NCI-H146 (cell line): ENCODE data around the gene F7.
A peak's percentile ranks its signal among the peaks of the same experiment; 100 is the strongest.

Experiments
- DNase-seq: peaks from one replicate; lab custom pipeline; 2025; lab: John Stamatoyannopoulos, UW

Gene F7

DNA sequence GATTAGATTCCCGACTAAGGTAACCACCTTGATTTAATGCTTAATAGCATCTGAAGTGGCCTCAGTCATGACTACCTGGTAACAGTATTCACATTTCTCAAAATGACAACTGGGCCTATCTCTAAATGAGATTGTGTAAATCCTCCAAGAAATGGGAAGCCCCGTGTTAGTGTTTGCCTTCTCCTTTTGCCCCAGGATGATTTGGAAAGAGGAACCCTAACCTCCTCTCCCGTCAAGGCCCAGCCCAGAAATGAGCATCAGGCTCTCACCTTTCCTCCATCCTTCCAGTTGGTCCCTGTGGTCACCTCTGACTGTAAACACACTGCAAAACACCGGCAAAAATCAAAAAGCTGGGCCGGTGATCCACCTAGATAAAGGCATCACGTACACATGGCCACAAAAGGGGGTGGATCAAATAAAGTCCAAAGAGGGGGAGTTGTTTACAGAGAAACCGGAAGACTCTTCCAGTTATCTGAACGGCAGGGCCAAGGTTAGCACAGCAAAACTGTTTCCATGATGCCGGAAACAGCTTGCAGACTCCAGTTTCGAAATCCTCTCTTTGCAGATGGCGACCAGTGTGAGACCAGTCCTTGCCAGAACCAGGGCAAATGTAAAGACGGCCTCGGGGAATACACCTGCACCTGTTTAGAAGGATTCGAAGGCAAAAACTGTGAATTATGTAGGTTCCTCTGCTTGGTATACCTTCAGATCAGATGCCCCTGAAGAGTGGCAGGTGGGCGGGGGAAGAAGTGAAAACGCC is 33.4 kb downstream of the F7 start:
- DNase-seq: peak; percentile 64

DNA sequence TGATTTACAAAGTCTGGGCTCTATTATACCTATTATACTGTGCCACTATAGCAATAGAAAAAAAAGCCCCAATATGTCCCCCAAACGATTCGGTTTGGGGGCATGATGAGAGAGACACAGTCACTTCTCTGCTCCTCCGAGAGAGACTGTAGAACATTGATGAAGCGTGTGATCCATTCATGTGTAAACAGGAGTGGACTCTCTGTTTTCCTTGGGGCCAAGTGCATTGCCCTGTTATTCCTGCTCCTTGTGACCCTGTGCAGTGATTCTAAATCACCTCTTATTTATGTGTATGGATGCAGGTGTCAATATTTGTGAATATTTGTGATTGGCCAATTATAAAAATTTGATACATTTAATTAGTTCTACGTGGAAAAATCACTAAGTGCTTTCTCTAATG is 34.0 kb downstream of the F7 start:
- peak; percentile 27 for DNase-seq

GRCh38 chr13:113140677-113141600 is 35.3 kb downstream of the F7 start:
- no peak for DNase-seq

DNA sequence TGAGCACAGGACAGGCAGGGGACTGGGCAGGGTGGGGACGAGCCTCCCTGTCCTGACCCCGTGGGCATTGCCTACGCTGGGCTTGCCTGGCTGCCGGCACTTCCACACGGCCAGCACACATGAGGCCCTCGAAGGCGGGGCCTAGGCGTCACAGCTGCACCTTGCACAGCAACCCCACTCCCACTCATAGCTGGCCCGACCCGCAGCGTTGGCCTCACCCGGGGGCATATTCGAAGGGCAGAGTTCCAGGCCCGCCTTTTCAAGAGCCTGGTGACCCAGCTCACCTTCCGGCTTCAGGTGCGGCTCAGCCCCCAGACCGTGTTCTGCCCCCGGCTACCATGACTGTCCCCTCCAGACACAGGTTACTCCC is 36.0 kb downstream of the F7 start:
- DNase-seq: no peak

DNA sequence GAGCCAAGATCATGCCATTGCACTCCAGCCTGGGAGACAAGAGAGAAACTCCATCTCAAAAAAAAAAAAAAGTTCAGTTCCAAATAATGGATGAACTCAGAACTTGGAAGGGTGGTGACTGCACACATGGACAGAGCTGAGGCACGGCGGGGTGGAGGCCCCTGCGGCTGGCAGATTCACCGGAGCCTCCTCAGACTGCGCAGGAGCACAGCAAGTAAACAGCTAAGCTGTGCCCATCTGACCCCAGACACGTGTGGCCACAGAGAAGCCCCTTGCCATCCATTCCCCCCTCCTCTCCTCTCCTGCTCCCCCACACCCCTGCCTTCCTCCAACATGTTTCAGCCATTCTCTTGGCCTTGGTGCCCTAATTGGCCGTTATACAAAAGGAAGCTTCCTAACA is 37.3 kb downstream of the F7 start:
- DNase-seq: no peak

- no peak for DNase-seq
Measured at GRCh38 chr13:113143466-113144254, 38.1 kb downstream of the F7 start.

- no peak for DNase-seq
Measured at GRCh38 chr13:113144255-113144629, 38.7 kb downstream of the F7 start.

DNA sequence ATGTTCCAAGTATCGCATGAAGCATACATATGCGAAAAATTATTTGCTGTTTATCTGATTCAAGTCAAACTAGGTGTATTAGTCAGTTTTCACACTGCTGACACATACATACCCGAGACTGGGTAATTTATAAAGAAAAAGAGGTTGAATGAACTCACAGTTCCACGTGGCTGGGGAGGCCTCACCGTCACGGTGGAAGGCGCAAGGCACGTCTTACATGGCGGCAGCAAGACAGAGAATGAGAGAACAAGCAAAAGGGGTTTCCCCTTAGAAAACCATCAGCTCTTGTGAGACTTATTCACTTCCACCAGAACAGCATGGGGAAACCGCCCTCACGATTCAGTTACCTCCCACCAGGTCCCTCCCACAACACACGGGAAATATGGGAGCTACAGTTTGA is 39.9 kb downstream of the F7 start:
- DNase-seq: no peak

GRCh38 chr13:113145911-113146598 is 40.5 kb downstream of the F7 start:
- no peak for DNase-seq

DNA sequence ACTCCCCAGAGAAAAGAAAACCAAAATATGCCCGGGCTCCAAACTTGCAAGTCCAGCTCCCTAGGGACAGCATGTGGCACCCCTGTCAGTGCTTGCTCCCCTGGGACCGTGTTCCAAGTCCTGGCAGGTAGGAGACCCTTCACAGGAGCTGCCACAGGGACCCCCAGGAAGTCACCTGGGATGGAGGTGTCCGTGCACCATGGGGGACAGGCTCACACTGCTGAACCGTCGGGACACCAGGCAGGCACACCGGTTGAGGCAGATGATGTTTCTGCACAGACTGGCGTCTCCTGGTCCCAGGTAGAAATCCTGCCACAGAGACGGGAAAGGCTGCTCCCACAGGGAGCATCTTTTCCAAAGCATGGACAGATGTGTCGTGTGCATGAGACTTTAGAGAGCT is 41.2 kb downstream of the F7 start:
- no peak for DNase-seq

DNA sequence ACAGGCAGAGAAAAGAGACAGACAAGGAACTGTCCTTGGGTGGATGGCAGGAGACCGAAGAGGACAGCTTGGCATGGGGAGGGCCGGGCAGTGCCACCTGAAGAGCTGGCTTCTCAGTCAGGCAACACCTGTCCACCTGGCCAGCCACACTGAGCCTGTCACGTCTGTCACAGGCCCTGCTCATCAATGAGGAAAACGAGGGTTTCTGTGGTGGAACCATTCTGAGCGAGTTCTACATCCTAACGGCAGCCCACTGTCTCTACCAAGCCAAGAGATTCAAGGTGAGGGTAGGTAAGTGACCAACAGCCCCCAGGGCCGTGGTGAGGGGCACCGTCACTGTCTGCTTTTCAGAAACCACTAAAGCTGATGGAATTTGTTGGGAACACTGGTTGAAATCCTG is 41.6 kb downstream of the F7 start:
- no peak for DNase-seq

GRCh38 chr13:113148407-113148806 is 42.8 kb downstream of the F7 start:
- no peak for DNase-seq

DNA sequence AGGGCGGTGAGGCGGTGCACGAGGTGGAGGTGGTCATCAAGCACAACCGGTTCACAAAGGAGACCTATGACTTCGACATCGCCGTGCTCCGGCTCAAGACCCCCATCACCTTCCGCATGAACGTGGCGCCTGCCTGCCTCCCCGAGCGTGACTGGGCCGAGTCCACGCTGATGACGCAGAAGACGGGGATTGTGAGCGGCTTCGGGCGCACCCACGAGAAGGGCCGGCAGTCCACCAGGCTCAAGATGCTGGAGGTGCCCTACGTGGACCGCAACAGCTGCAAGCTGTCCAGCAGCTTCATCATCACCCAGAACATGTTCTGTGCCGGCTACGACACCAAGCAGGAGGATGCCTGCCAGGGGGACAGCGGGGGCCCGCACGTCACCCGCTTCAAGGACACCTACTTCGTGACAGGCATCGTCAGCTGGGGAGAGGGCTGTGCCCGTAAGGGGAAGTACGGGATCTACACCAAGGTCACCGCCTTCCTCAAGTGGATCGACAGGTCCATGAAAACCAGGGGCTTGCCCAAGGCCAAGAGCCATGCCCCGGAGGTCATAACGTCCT is 43.4 kb downstream of the F7 start:
- no peak for DNase-seq

DNA sequence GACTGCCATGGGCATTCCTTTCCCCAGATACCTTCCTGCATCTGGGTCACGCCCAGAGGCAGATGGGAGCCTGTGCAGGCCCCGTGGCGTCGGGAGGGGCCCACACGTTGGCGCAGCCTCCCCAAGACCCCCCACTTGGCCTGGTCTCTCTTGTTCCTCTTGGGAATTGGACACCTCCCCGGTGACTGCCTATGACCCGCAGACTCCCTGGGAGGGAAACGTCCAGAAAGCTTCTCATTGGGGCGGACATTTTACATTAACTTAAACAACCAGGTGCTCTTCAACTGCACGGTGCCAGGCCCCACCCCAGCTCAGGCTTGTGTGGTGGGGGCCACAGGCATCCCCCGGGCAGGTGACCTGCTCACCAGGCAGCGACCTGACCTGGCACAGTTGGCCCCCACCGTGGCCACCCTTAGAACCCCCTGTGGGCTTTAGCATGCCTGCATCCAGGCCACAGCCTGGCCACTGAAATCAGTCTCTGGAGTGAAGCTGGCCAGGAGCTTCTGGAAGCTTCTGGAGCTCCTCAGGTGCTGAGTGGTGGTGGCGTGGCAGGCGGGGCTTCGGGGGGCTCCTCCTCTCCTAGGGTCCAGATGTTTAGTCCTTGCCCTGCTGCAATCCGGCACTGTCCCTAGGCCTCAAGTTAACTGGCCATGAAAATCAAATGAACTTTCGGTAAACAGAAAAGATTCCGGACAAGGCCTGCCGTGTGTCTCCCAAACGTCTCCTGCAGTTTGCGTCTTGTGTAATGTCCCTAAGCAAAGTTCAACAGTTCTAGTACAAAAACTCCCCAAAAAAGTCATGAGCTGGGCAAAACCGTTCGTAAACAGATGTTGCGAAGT is 44.3 kb downstream of the F7 start:
- DNase-seq: no peak

- no peak for DNase-seq
Measured at GRCh38 chr13:113150550-113151365, 45.2 kb downstream of the F7 start.

DNA sequence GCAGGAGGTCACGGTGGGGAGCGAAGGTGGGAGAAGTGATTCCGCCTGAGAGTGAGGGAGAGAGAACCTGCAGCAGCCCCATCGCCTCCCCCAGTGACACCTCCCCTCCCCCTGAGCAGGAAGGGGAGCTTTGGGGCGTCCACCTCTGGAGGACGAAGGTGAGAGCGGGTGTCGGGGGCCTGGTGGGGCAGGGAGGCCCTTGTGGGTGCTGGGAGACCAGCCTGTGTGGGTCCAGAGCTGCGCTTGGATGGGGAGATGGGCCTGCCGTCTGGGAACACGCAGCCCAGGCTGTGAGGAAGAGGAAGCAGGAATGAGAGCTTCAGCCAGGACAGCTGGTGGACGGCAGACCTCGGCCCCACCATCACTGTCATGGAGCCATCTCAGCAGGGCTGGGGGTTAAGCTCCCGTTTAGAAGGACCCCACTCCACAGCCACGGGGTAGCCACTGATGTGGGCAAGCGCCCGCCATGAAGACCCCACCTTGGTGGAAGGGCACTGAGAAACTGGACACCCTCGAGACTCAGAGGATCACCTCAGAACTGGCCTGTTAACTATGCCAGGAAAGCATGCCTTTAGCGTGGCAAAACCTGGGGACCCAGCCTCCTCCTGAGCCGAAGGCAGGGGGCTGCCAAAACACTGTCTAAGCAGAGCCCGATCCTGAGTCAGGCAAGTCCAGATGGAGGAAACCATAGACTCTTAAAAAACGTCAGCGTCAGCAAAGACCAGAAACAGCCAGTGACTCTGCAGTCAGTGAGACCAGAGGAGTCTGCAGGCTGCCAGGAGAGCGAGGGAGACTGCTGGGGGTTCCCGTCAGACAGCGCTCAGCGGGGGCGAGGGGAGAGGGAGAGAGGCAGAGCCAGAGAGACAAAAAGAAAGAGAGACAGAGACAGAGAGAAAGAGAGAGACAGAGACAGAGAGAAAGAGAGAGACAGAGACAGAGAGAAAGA is 46.4 kb downstream of the F7 start:
- DNase-seq: peak; percentile 15

DNA sequence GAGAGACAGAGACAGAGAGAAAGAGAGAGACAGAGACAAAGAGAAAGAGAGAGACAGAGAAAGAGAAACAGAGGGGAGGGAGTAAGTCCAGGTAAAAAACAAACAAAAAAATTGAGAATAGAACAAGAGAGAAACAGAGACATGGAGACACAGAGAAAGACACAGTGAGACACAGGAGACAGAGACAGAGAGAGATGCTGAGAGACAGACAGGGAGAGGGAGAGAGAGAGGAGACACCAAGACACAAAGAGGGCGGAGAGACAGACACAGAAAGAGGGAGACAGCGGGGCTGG is 47.0 kb downstream of the F7 start:
- no peak for DNase-seq

DNA sequence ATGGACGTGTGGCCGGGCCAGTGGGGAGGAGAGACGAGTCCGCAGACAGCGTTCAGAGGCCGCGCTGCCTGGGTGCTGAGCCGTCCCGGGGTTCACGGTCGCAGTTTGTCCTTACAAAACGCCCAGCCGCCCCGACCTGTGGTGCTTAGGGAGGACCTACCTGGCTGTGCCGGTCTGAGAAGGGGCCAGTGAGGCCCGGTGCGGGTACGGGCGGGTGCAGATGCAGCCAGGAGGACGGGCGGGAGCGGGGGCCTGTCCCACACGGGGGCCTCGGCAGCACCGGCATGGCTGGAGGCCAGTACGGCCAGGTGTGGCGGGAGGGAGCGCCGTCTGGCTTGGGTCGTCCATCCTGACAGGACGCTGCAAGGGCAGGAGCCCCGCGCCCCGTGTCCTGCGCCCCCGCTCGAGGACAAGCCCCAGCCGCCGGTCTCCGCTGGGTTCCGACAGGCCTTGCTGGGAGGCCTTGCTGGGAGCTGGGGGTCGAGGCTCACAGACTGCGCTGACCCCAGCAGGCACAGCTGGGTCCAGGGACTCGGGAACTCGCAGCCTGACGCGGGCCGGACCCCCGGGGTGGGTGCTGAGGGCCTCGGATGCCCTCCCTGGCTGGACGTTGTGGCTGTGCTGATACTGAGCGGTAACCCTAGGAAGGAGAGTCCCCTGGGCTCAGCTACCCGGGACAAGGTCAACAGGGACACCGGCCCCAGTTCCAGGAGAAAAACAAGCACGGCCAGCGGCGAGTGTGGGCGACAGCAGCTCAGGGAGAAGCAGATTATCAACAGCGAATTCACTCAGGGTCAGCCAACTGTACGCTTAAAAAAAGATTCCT is 47.6 kb downstream of the F7 start:
- DNase-seq: peak; percentile 65
